CD4-positive, alpha-beta T cell treated with Interleukin-1 beta for 1 hour (primary cell): Measurements from ENCODE around the gene AADACL2.
"Not testable (repeated sequence)": the region's sequence is repeated elsewhere in the genome, so short reads cannot be mapped to it uniquely, and the experiment has no call there.

Source experiments
- DNase-seq, 2 donors: peaks; one replicate each; pipeline ENCODE4 v3.0.0-alpha.2; 2020 to 2022

The AADACL2 gene

GRCh38 chr3:151733613-151734012 lies at the start of gene AADACL2:
Gene AADACL2, plus strand, starts transcription at chr3:151733927. Its CDS starts 109 bp downstream, at chr3:151734036.
- DNase-seq: no peak

GRCh38 chr3:151684094-151684493 lies 49.6 kb upstream of the AADACL2 start:
- DNase-seq: no peak

- DNase-seq: no peak
These were observed 47.5 kb upstream of the AADACL2 start for GRCh38 chr3:151686257-151686656.

GRCh38 chr3:151687076-151687475 lies 46.7 kb upstream of the AADACL2 start:
- no peak for DNase-seq

GRCh38 chr3:151688571-151688970 lies 45.2 kb upstream of the AADACL2 start:
- no peak for DNase-seq

- no peak for DNase-seq
These were observed 43.1 kb upstream of the AADACL2 start for GRCh38 chr3:151690645-151691044.

GRCh38 chr3:151697496-151697895 lies 36.2 kb upstream of the AADACL2 start:
- no peak for DNase-seq

GRCh38 chr3:151707216-151707615 lies 26.5 kb upstream of the AADACL2 start:
- DNase-seq: no peak

GRCh38 chr3:151708868-151709267 lies 24.9 kb upstream of the AADACL2 start:
- DNase-seq: no peak

- no peak for DNase-seq
These were observed 23.9 kb upstream of the AADACL2 start for GRCh38 chr3:151709847-151710246.

- no peak for DNase-seq
These were observed 12.4 kb upstream of the AADACL2 start for GRCh38 chr3:151721294-151721693.

- no peak for DNase-seq
These were observed 10.9 kb upstream of the AADACL2 start for GRCh38 chr3:151722856-151723255.

GRCh38 chr3:151724576-151725562 lies 8.9 kb upstream of the AADACL2 start:
- no peak for DNase-seq

- no peak for DNase-seq
These were observed 7.7 kb upstream of the AADACL2 start for GRCh38 chr3:151726016-151726415.

GRCh38 chr3:151732861-151733260 lies 866 bp upstream of the AADACL2 start:
- no peak for DNase-seq

- no peak for DNase-seq
These were observed 6.9 kb downstream of the AADACL2 start for GRCh38 chr3:151740581-151740980.

- no peak for DNase-seq
These were observed 10.1 kb downstream of the AADACL2 start for GRCh38 chr3:151743855-151744254.

- no peak for DNase-seq
These were observed 16.5 kb downstream of the AADACL2 start for GRCh38 chr3:151750181-151750580.

- DNase-seq: no peak
These were observed 17.0 kb downstream of the AADACL2 start for GRCh38 chr3:151750678-151751077.

GRCh38 chr3:151751161-151751560 lies 17.4 kb downstream of the AADACL2 start:
- no peak for DNase-seq

- DNase-seq: no peak
These were observed 20.1 kb downstream of the AADACL2 start for GRCh38 chr3:151753846-151754245.

- DNase-seq: no peak
These were observed 27.9 kb downstream of the AADACL2 start for GRCh38 chr3:151761581-151761980.

GRCh38 chr3:151764699-151765098 lies 31.0 kb downstream of the AADACL2 start:
- DNase-seq: not testable (repeated sequence)

- no peak for DNase-seq
These were observed 32.0 kb downstream of the AADACL2 start for GRCh38 chr3:151765685-151766084.

GRCh38 chr3:151766454-151766853 lies 32.7 kb downstream of the AADACL2 start:
- DNase-seq: no peak
